Measurements from ENCODE around the gene LDLRAP1. TPM values are rescaled to one million over a fixed set of nuclear protein-coding genes. Genes with fewer than 3 reads are reported as not detected.
A peak's percentile ranks its signal among the peaks of the same experiment; 100 is the strongest.

Gene LDLRAP1
- total and polyA plus RNA-seq, 8 donors = 10.6 to 73.7 (median 17.6) TPM; not detected in 1

GRCh38 chr1:25538191-25538767 lies 5.1 kb upstream of the LDLRAP1 start:
- 59 to 84% (median 78%) methylated on average over 4 of the region's 4 CpGs for WGBS, 5 donors
- DNase-seq = no peak
- peaks cover 0 to 5% (median 2%) of the 10 kb centered on the region in 4 donors for H3K4me1 ChIP-seq
- H3K27me3 ChIP-seq = no peaks in the 10 kb centered on the region
- TF ChIP-seq EP300 (IDR thresholded peaks at IDR 0.05) = no peak
- TF ChIP-seq POLR2AphosphoS5 (IDR thresholded peaks at IDR 0.05) = no peak
- TF ChIP-seq CTCF (IDR thresholded peaks at IDR 0.05) = no peak
- no peak for TF ChIP-seq POLR2A (IDR thresholded peaks at IDR 0.05)
- intact Hi-C loops (cut with DNase I; ENCODE audit: low total_unique reads) = no loop called here
- no peak overlapping the region for H3K4me3 ChIP-seq
- H3K27ac ChIP-seq = no peak overlapping the region
- no peaks in the 10 kb centered on the region for H3K9me3 ChIP-seq
- no peaks in the 10 kb centered on the region for H3K36me3 ChIP-seq

GRCh38 chr1:25540750-25541342 lies 2.6 kb upstream of the LDLRAP1 start:
- no peaks in the 10 kb centered on the region for H3K36me3 ChIP-seq
- H3K27me3 ChIP-seq = no peaks in the 10 kb centered on the region
- no peak overlapping the region for H3K27ac ChIP-seq
- WGBS, 5 donors = 70 to 90% (median 82%) methylated on average over 13 of the region's 13 CpGs
- TF ChIP-seq POLR2AphosphoS5 (IDR thresholded peaks at IDR 0.05) (no peak), EP300 (IDR thresholded peaks at IDR 0.05) (no peak), POLR2A (IDR thresholded peaks at IDR 0.05) (no peak), CTCF (IDR thresholded peaks at IDR 0.05) (no peak)
- H3K4me3 ChIP-seq = no peak overlapping the region
- peaks cover 10 to 26% (median 22%) of the 10 kb centered on the region in 4 donors for H3K4me1 ChIP-seq
- H3K9me3 ChIP-seq = no peaks in the 10 kb centered on the region
- peak in 1 of 2 donors; percentile 51 for DNase-seq
- intact Hi-C loops (cut with DNase I; ENCODE audit: low total_unique reads) = no loop called here

GRCh38 chr1:25541425-25541824 lies 2.0 kb upstream of the LDLRAP1 start:
- Histone ChIP-seq H3K36me3 (no peaks in the 10 kb centered on the region), H3K27me3 (no peaks in the 10 kb centered on the region), H3K4me3 (no peak overlapping the region), H3K27ac (peak overlapping the region in 1 of 5 donors; percentile 4), H3K9me3 (no peaks in the 10 kb centered on the region), H3K4me1 (peaks cover 10 to 32% (median 26%) of the 10 kb centered on the region in 4 donors)
- no peak for TF ChIP-seq EP300 (IDR thresholded peaks at IDR 0.05)
- TF ChIP-seq POLR2AphosphoS5 (IDR thresholded peaks at IDR 0.05) = no peak
- no peak for TF ChIP-seq POLR2A (IDR thresholded peaks at IDR 0.05)
- no peak for TF ChIP-seq CTCF (IDR thresholded peaks at IDR 0.05)
- WGBS, 5 donors = 54 to 81% (median 76%) methylated on average over 1 of the region's 1 CpG
- DNase-seq = no peak
- intact Hi-C loops (cut with DNase I; ENCODE audit: low total_unique reads) = no loop called here

DNA sequence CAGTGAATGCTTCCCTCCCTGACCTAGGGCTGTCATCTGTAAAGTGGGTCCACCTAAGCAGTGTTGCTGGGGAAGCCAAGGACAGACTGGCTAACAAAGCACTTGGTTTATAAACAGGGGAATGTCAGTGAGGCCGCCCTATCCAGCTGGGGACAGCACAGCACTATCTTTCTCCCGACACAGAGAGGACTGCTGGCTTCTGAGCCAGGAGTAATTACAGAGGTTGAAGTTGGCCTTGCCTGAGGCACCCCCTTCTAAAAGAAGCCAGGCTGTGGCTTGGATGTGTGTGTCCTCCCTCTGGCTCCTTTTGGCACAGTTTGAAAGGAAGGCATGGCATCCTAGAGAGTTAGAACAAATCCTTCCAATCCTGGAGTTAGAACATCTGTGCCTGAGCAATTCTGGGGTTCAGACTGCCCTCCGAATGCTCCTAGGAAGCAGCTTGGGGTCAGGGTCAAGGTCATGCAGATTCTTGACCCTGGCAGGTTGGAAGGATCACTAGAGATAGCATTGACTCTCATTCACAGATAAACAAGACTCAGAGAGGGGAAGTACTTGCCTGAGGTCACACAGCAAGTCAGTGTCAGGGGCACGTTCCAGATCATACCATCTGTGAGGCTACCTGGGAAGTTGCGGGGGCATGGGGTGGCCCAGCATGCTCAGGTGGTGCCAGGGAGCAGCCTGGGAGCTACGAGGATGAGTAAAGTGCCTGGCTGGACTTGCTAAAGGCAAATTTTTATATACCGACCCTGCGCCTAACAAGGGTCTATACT lies 1.3 kb upstream of the LDLRAP1 start:
- TF ChIP-seq CTCF (IDR thresholded peaks at IDR 0.05) (no peak), EP300 (IDR thresholded peaks at IDR 0.05) (no peak), POLR2A (IDR thresholded peaks at IDR 0.05) (no peak), POLR2AphosphoS5 (IDR thresholded peaks at IDR 0.05) (no peak)
- no peak for DNase-seq
- Histone ChIP-seq H3K36me3 (no peaks in the 10 kb centered on the region), H3K4me3 (no peak overlapping the region), H3K4me1 (peaks cover 10 to 33% (median 27%) of the 10 kb centered on the region in 4 donors), H3K9me3 (no peaks in the 10 kb centered on the region), H3K27ac (peak overlapping the region in 1 of 5 donors; percentile 4), H3K27me3 (no peaks in the 10 kb centered on the region)
- WGBS, 5 donors = 81 to 92% (median 82%) methylated on average over 7 to 8 of the region's 8 CpGs
- intact Hi-C loops (cut with DNase I; ENCODE audit: low total_unique reads) = no loop called here
